ENCODE data around the gene NACC2.

GRCh38 chr9:136115206-136115605 is 20.1 kb upstream of the NACC2 start:
- TF ChIP-seq POLR2A (IDR thresholded peaks at IDR 0.05) (no peak), CTCF (IDR thresholded peaks at IDR 0.05) (no peak)
